GM06990 (cell line): ENCODE data around the gene ASS1.

Experiments
- DNase-seq: peaks from one replicate; pipeline ENCODE4 v3.0.0-alpha.2; 2011; ENCODE audit not compliant: insufficient read length; ENCODE audit errors: extremely low read depth
- H3K27me3 ChIP-seq: replicated peaks from 2 replicates; pipeline ENCODE4 v1.6.0; 2011; ENCODE audit warnings: low read length; ENCODE audit not compliant: control insufficient read depth, insufficient read depth
- H3K36me3 ChIP-seq: 2 replicates; pipeline ENCODE4 v1.5.1; 2011; ENCODE audit warnings: low read length; ENCODE audit not compliant: control insufficient read depth, insufficient read depth
- H3K4me3 ChIP-seq: replicated peaks from 2 replicates; pipeline ENCODE4 v1.5.1; 2011; ENCODE audit warnings: low read depth, mild to moderate bottlenecking, control low read depth, low read length
- CTCF ChIP-seq: IDR thresholded peaks from 2 replicates; pipeline ENCODE4 v1.5.1; 2011; ENCODE audit warnings: low read length, control low read depth, mild to moderate bottlenecking, inconsistent platforms; ENCODE audit not compliant: insufficient read depth, poor library complexity, severe bottlenecking

ASS1 gene

GRCh38 chr9:130429381-130429780 lies 15.4 kb upstream of the ASS1 start:
- Histone ChIP-seq H3K4me3 (no peak overlapping the region), H3K27me3 (no peaks in the 10 kb centered on the region; the same call in none of the 2 replicates), H3K36me3 (no peaks in the 10 kb centered on the region)
- no peak for TF ChIP-seq CTCF
- DNase-seq: no peak

GRCh38 chr9:130429831-130430230 lies 14.9 kb upstream of the ASS1 start:
- Histone ChIP-seq H3K4me3 (no peak overlapping the region), H3K36me3 (no peaks in the 10 kb centered on the region), H3K27me3 (no peaks in the 10 kb centered on the region; the same call in none of the 2 replicates)
- TF ChIP-seq CTCF: no peak
- DNase-seq: no peak

GRCh38 chr9:130430232-130430631 lies 14.5 kb upstream of the ASS1 start:
- H3K4me3 ChIP-seq: no peak overlapping the region
- DNase-seq: no peak
- no peaks in the 10 kb centered on the region; the same call in none of the 2 replicates for H3K27me3 ChIP-seq
- H3K36me3 ChIP-seq: no peaks in the 10 kb centered on the region
- TF ChIP-seq CTCF: no peak

GRCh38 chr9:130430734-130431535 lies 13.8 kb upstream of the ASS1 start:
- DNase-seq: no peak
- Histone ChIP-seq H3K4me3 (no peak overlapping the region), H3K36me3 (no peaks in the 10 kb centered on the region), H3K27me3 (no peaks in the 10 kb centered on the region; the same call in none of the 2 replicates)
- TF ChIP-seq CTCF: no peak

- no peak overlapping the region for H3K4me3 ChIP-seq
- no peaks in the 10 kb centered on the region for H3K36me3 ChIP-seq
- TF ChIP-seq CTCF: no peak
- no peaks in the 10 kb centered on the region; the same call in none of the 2 replicates for H3K27me3 ChIP-seq
- DNase-seq: no peak
Observed at GRCh38 chr9:130431536-130432303, 13.0 kb upstream of the ASS1 start.
